ENCODE measurements around the gene PDE8B.

PDE8B gene

DNA sequence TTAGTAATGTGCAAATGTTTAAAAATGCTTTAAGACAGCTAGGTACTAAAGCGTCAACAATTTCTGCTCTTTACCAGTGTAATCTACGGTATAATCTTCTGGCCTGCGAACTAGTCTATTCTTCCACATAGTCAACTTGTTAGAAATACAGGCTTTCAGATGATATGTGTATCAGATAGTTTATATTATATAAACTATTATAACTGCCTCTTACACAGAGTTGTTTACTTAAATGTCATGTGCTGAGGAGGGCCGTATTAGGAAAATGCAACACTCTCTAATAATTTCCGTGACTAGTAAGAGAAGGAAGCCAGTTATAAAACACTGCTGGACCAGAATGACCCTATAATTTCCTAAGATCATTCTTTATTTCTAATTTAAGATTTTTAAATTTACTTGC is 218.0 kb downstream of the PDE8B start:
- Histone ChIP-seq H3K9me3 (replicated peaks in 1 of 2; ENCODE audit: control insufficient read depth in 2 of 2, insufficient read depth in 1 of 2, low read depth in 1 of 2, low read length in 2 of 2) (no peaks in the 10 kb centered on the region), H3K23ac (ENCODE audit: low read depth, low read length, poor library complexity) (no peak overlapping the region), H2BK120ac (ENCODE audit: low read depth, low read length) (no peak overlapping the region), H4K91ac (ENCODE audit: low read depth, low read length, poor library complexity) (no peak overlapping the region), H3K4me3 (ENCODE audit: low read length in 2 of 2) (no peak overlapping the region), H3K4me2 (ENCODE audit: insufficient read depth, low read length, poor library complexity, severe bottlenecking) (no peak overlapping the region), H2AFZ (ENCODE audit: low read length) (no peak overlapping the region), H2BK12ac (ENCODE audit: low read length) (no peak overlapping the region), H2AK5ac (ENCODE audit: low read depth, low read length) (no peak overlapping the region), H3K27me3 (ENCODE audit: control insufficient read depth in 3 of 3, insufficient read depth in 3 of 3, low read depth in 1 of 3, low read length in 3 of 3) (no peaks in the 10 kb centered on the region), H3K79me1 (ENCODE audit: low read depth, low read length) (no peaks in the 10 kb centered on the region), H4K8ac (ENCODE audit: low read depth, low read length) (no peak overlapping the region), H2BK5ac (ENCODE audit: low read length) (no peak overlapping the region), H3K4me1 (ENCODE audit: control insufficient read depth in 2 of 2, insufficient read depth in 1 of 2, low read depth in 1 of 2, low read length in 2 of 2) (peaks cover 0 to 10% of the 10 kb centered on the region in 2 donors), H2BK15ac (ENCODE audit: low read length) (no peak overlapping the region), H3K9ac (ENCODE audit: low read depth, low read length, poor library complexity) (no peak overlapping the region), H3K27ac (replicated peaks; ENCODE audit: low read length) (no peak overlapping the region), H3K14ac (ENCODE audit: low read length) (no peak overlapping the region), H3K18ac (ENCODE audit: low read length) (no peak overlapping the region), H3K36me3 (replicated peaks in 1 of 2; ENCODE audit: control insufficient read depth in 2 of 2, insufficient read depth in 2 of 2, low read length in 2 of 2) (peaks cover 2 to 40% of the 10 kb centered on the region in 2 donors), H3K4ac (ENCODE audit: low read length) (no peak overlapping the region)
- no peak for DNase-seq (ENCODE audit: low spot score)
- no CpG with 5 or more reads among the region's 5 CpGs for WGBS, 2 donors (ENCODE audit: extremely low coverage in 2 of 2, insufficient read length in 2 of 2, insufficient replicate concordance in 1 of 2)

DNA sequence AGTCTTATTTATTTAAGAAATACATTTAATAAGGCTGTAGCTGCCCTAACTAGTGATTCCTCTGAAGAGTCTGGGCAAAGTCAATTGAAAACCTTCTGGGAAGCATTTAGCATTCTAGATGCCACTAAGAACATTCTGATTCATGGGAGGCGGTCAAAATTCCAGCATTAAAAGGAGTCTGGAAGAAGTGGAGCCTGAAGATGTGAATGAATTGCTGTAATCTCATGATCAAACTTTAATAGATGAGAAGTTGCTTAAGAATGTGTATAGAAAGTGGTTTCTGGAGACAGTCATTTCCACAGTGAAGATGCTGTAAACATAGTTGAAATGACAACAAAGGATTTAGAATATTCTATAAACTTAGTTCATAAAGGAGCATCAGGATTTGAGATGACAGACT is 220.2 kb downstream of the PDE8B start:
- Histone ChIP-seq H2BK15ac (ENCODE audit: low read length) (no peak overlapping the region), H4K91ac (ENCODE audit: low read depth, low read length, poor library complexity) (no peak overlapping the region), H3K4ac (ENCODE audit: low read length) (no peak overlapping the region), H2AFZ (ENCODE audit: low read length) (no peak overlapping the region), H4K8ac (ENCODE audit: low read depth, low read length) (no peak overlapping the region), H3K36me3 (replicated peaks in 1 of 2; ENCODE audit: control insufficient read depth in 2 of 2, insufficient read depth in 2 of 2, low read length in 2 of 2) (peaks cover 2 to 58% of the 10 kb centered on the region in 2 donors), H3K9ac (ENCODE audit: low read depth, low read length, poor library complexity) (no peak overlapping the region), H2BK12ac (ENCODE audit: low read length) (no peak overlapping the region), H3K79me1 (ENCODE audit: low read depth, low read length) (no peaks in the 10 kb centered on the region), H3K27ac (replicated peaks; ENCODE audit: low read length) (no peak overlapping the region), H2BK120ac (ENCODE audit: low read depth, low read length) (no peak overlapping the region), H3K9me3 (replicated peaks in 1 of 2; ENCODE audit: control insufficient read depth in 2 of 2, insufficient read depth in 1 of 2, low read depth in 1 of 2, low read length in 2 of 2) (no peaks in the 10 kb centered on the region), H3K27me3 (ENCODE audit: control insufficient read depth in 3 of 3, insufficient read depth in 3 of 3, low read depth in 1 of 3, low read length in 3 of 3) (no peaks in the 10 kb centered on the region), H3K4me3 (ENCODE audit: low read length in 2 of 2) (no peak overlapping the region), H2BK5ac (ENCODE audit: low read length) (no peak overlapping the region), H3K18ac (ENCODE audit: low read length) (no peak overlapping the region), H3K4me1 (ENCODE audit: control insufficient read depth in 2 of 2, insufficient read depth in 1 of 2, low read depth in 1 of 2, low read length in 2 of 2) (peaks cover 0 to 10% of the 10 kb centered on the region in 2 donors), H3K14ac (ENCODE audit: low read length) (no peak overlapping the region), H2AK5ac (ENCODE audit: low read depth, low read length) (no peak overlapping the region), H3K23ac (ENCODE audit: low read depth, low read length, poor library complexity) (no peak overlapping the region), H3K4me2 (ENCODE audit: insufficient read depth, low read length, poor library complexity, severe bottlenecking) (no peak overlapping the region)
- no peak for DNase-seq (ENCODE audit: low spot score)
- WGBS, 2 donors (ENCODE audit: extremely low coverage in 2 of 2, insufficient read length in 2 of 2, insufficient replicate concordance in 1 of 2): no CpG with 5 or more reads among the region's 1 CpG

DNA sequence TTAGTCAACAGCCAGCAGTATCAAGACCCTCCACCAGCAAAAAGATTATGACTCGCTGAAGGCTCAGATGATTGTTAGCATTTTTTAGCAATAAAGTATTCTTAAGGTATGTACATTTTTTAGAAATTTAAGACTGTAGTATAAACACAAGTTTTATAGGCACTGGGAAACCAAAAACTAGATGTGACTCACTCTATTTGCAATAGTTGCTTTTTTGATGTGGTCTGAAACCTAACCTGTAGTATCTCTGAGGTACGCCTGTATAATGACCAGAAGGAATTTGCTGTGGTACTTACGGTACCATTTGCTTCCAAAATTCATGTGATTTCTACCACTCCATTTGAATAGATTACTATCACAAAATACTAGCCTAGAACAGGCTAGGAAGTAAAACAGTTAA is 220.8 kb downstream of the PDE8B start:
- H2BK12ac ChIP-seq (ENCODE audit: low read length): no peak overlapping the region
- no CpG with 5 or more reads among the region's 3 CpGs for WGBS, 2 donors (ENCODE audit: extremely low coverage in 2 of 2, insufficient read length in 2 of 2, insufficient replicate concordance in 1 of 2)

DNA sequence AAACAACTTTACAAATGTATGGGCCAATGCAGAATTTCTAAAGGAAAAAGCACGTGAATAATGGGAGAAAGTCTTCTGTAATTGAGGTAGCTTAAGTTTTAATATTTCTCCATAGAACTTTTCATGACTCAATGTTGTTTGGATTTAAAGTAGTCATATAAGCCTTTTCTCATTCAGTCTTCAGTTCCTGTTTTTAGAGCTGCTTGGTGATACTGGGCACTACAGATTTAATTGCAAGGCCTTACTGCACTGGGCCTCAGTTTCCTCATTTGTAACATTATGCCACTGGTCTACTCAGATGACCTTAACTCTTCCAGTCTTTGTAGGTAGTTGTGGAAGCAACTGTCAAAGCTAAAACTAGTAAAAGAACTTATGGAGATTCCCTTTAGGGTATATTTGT is 221.2 kb downstream of the PDE8B start:
- Histone ChIP-seq H3K18ac (ENCODE audit: low read length) (no peak overlapping the region), H2BK12ac (ENCODE audit: low read length) (no peak overlapping the region), H3K27me3 (ENCODE audit: control insufficient read depth in 3 of 3, insufficient read depth in 3 of 3, low read depth in 1 of 3, low read length in 3 of 3) (no peaks in the 10 kb centered on the region), H3K27ac (replicated peaks; ENCODE audit: low read length) (no peak overlapping the region), H2AFZ (ENCODE audit: low read length) (no peak overlapping the region), H2BK5ac (ENCODE audit: low read length) (no peak overlapping the region), H3K4me1 (ENCODE audit: control insufficient read depth in 2 of 2, insufficient read depth in 1 of 2, low read depth in 1 of 2, low read length in 2 of 2) (peaks cover 0 to 4% of the 10 kb centered on the region in 2 donors), H3K4ac (ENCODE audit: low read length) (no peak overlapping the region), H3K9me3 (replicated peaks in 1 of 2; ENCODE audit: control insufficient read depth in 2 of 2, insufficient read depth in 1 of 2, low read depth in 1 of 2, low read length in 2 of 2) (no peaks in the 10 kb centered on the region), H3K23ac (ENCODE audit: low read depth, low read length, poor library complexity) (no peak overlapping the region), H2BK15ac (ENCODE audit: low read length) (no peak overlapping the region), H3K9ac (ENCODE audit: low read depth, low read length, poor library complexity) (no peak overlapping the region), H4K8ac (ENCODE audit: low read depth, low read length) (no peak overlapping the region), H3K14ac (ENCODE audit: low read length) (no peak overlapping the region), H4K91ac (ENCODE audit: low read depth, low read length, poor library complexity) (no peak overlapping the region), H3K4me2 (ENCODE audit: insufficient read depth, low read length, poor library complexity, severe bottlenecking) (no peak overlapping the region), H2BK120ac (ENCODE audit: low read depth, low read length) (no peak overlapping the region), H2AK5ac (ENCODE audit: low read depth, low read length) (no peak overlapping the region), H3K4me3 (ENCODE audit: low read length in 2 of 2) (no peak overlapping the region), H3K79me1 (ENCODE audit: low read depth, low read length) (no peaks in the 10 kb centered on the region), H3K36me3 (replicated peaks in 1 of 2; ENCODE audit: control insufficient read depth in 2 of 2, insufficient read depth in 2 of 2, low read length in 2 of 2) (peaks cover 2 to 63% of the 10 kb centered on the region in 2 donors)
- DNase-seq (ENCODE audit: low spot score): no peak
- WGBS, 2 donors (ENCODE audit: extremely low coverage in 2 of 2, insufficient read length in 2 of 2, insufficient replicate concordance in 1 of 2): no CpG with 5 or more reads among the region's 1 CpG

More for the DNA sequence above, 220.8 kb downstream of the PDE8B start:
- Histone ChIP-seq H2BK120ac (ENCODE audit: low read depth, low read length) (no peak overlapping the region), H4K91ac (ENCODE audit: low read depth, low read length, poor library complexity) (no peak overlapping the region), H3K18ac (ENCODE audit: low read length) (no peak overlapping the region), H3K4me3 (ENCODE audit: low read length in 2 of 2) (no peak overlapping the region), H2BK15ac (ENCODE audit: low read length) (no peak overlapping the region), H3K14ac (ENCODE audit: low read length) (no peak overlapping the region), H3K36me3 (replicated peaks in 1 of 2; ENCODE audit: control insufficient read depth in 2 of 2, insufficient read depth in 2 of 2, low read length in 2 of 2) (peaks cover 2 to 60% of the 10 kb centered on the region in 2 donors), H3K23ac (ENCODE audit: low read depth, low read length, poor library complexity) (no peak overlapping the region), H3K27ac (replicated peaks; ENCODE audit: low read length) (no peak overlapping the region), H3K4ac (ENCODE audit: low read length) (no peak overlapping the region), H3K4me2 (ENCODE audit: insufficient read depth, low read length, poor library complexity, severe bottlenecking) (no peak overlapping the region), H3K4me1 (ENCODE audit: control insufficient read depth in 2 of 2, insufficient read depth in 1 of 2, low read depth in 1 of 2, low read length in 2 of 2) (peaks cover 0 to 8% of the 10 kb centered on the region in 2 donors), H4K8ac (ENCODE audit: low read depth, low read length) (no peak overlapping the region), H3K9ac (ENCODE audit: low read depth, low read length, poor library complexity) (no peak overlapping the region), H3K9me3 (replicated peaks in 1 of 2; ENCODE audit: control insufficient read depth in 2 of 2, insufficient read depth in 1 of 2, low read depth in 1 of 2, low read length in 2 of 2) (no peaks in the 10 kb centered on the region), H2BK5ac (ENCODE audit: low read length) (no peak overlapping the region), H3K79me1 (ENCODE audit: low read depth, low read length) (no peaks in the 10 kb centered on the region), H2AFZ (ENCODE audit: low read length) (no peak overlapping the region), H3K27me3 (ENCODE audit: control insufficient read depth in 3 of 3, insufficient read depth in 3 of 3, low read depth in 1 of 3, low read length in 3 of 3) (no peaks in the 10 kb centered on the region), H2AK5ac (ENCODE audit: low read depth, low read length) (no peak overlapping the region)
- DNase-seq (ENCODE audit: low spot score): no peak
